ENCODE results near the gene DTX1. TPM values are rescaled to one million over a fixed set of nuclear protein-coding genes. Genes with fewer than 3 reads are reported as not detected.

Gene DTX1
- total RNA-seq: 4.5 TPM

- H3K27ac ChIP-seq: no peak within 1 kb of the TSS
- peaks cover 7% of the 10 kb centered on the region for H3K27me3 ChIP-seq
- peaks cover 0 to 9% of the 10 kb centered on the region in 2 donors for H3K4me1 ChIP-seq
- no peaks in the 10 kb centered on the region for H3K36me3 ChIP-seq
- no peak for TF ChIP-seq CTCF (IDR thresholded peaks at IDR 0.05)
- H3K9me3 ChIP-seq: no peaks in the 10 kb centered on the region
- peak within 1 kb of the TSS; percentile 44 to 61 for H3K4me3 ChIP-seq
- intact Hi-C loops (cut with DNase I): no loop called here
- DNase-seq (ENCODE audit: low spot score in 2 of 2): no peak
Measured at GRCh38 chr12:113056631-113057488, at the start of gene DTX1. DTX1 (plus strand) TSS chr12:113056730; CDS start chr12:113058193, 1,463 bp downstream.

- no peak for TF ChIP-seq CTCF (IDR thresholded peaks at IDR 0.05)
- Histone ChIP-seq H3K9me3 (no peaks in the 10 kb centered on the region), H3K27ac (no peak overlapping the region), H3K4me1 (no peaks in the 10 kb centered on the region), H3K4me3 (no peak overlapping the region), H3K36me3 (peaks cover 12 to 15% of the 10 kb centered on the region in 2 donors), H3K27me3 (no peaks in the 10 kb centered on the region)
- DNase-seq (ENCODE audit: low spot score in 2 of 2): peak in 1 of 2 donors; percentile 11
- intact Hi-C loops (cut with DNase I): no loop called here
Measured at GRCh38 chr12:113007166-113007565, 49.4 kb upstream of the DTX1 start.

GRCh38 chr12:113010701-113011100 is 45.8 kb upstream of the DTX1 start:
- H3K4me1 ChIP-seq: no peaks in the 10 kb centered on the region
- peaks cover 10 to 12% of the 10 kb centered on the region in 2 donors for H3K36me3 ChIP-seq
- no peak overlapping the region for H3K27ac ChIP-seq
- intact Hi-C loops (cut with DNase I): no loop called here
- no peak overlapping the region for H3K4me3 ChIP-seq
- TF ChIP-seq CTCF (IDR thresholded peaks at IDR 0.05): no peak
- no peaks in the 10 kb centered on the region for H3K27me3 ChIP-seq
- no peaks in the 10 kb centered on the region for H3K9me3 ChIP-seq
- no peak for DNase-seq (ENCODE audit: low spot score in 2 of 2)

GRCh38 chr12:113014565-113014964 is 42.0 kb upstream of the DTX1 start:
- no peak for DNase-seq (ENCODE audit: low spot score in 2 of 2)
- H3K27ac ChIP-seq: no peak overlapping the region
- no peaks in the 10 kb centered on the region for H3K36me3 ChIP-seq
- H3K4me1 ChIP-seq: no peaks in the 10 kb centered on the region
- H3K9me3 ChIP-seq: no peaks in the 10 kb centered on the region
- no peak for TF ChIP-seq CTCF (IDR thresholded peaks at IDR 0.05)
- H3K27me3 ChIP-seq: no peaks in the 10 kb centered on the region
- intact Hi-C loops (cut with DNase I): no loop called here
- H3K4me3 ChIP-seq: no peak overlapping the region

GRCh38 chr12:113016796-113017195 is 39.7 kb upstream of the DTX1 start:
- intact Hi-C loops (cut with DNase I): no loop called here
- TF ChIP-seq CTCF (IDR thresholded peaks at IDR 0.05): no peak
- no peak overlapping the region for H3K4me3 ChIP-seq
- H3K4me1 ChIP-seq: no peaks in the 10 kb centered on the region
- H3K27me3 ChIP-seq: no peaks in the 10 kb centered on the region
- H3K9me3 ChIP-seq: no peaks in the 10 kb centered on the region
- no peaks in the 10 kb centered on the region for H3K36me3 ChIP-seq
- DNase-seq (ENCODE audit: low spot score in 2 of 2): no peak
- no peak overlapping the region for H3K27ac ChIP-seq

All from ascending aorta (tissue), 2 donors.